ENCODE data around the gene KRTAP9-9.
"Not testable (repeated sequence)": the region's sequence is repeated elsewhere in the genome, so short reads cannot be mapped to it uniquely, and the experiment has no call there.

DNA sequence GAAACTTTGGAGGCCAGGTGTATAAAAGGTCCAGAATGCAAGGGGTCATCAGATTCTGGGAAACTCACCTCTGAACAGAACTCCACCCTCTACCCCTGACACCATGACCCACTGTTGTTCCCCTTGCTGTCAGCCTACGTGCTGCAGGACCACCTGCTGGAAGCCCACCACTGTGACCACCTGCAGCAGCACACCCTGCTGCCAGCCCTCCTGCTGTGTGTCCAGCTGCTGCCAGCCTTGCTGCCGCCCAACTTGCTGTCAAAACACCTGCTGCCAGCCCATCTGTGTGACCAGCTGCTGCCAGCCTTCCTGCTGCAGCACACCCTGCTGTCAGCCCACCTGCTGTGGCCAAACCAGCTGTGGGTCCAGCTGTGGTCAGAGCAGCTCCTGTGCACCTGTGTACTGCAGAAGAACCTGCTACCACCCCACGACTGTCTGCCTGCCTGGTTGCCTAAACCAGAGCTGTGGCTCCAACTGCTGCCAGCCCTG lies 17.2 kb upstream of the KRTAP9-9 start, which contains the start of gene KRTAP9-8:
- not testable (repeated sequence) for TF ChIP-seq POLR2AphosphoS5 (IDR thresholded peaks at IDR 0.05; ENCODE audit: borderline replicate concordance, low read depth, low read length); EZH2 (IDR thresholded peaks at IDR 0.05)

Data from SK-N-MC (cell line).